Measurements from ENCODE around the gene SHD.
"Not testable (repeated sequence)": the region's sequence is repeated elsewhere in the genome, so short reads cannot be mapped to it uniquely, and the experiment has no call there.

GRCh38 chr19:4286141-4286540 is 7.1 kb downstream of the SHD start:
- TF ChIP-seq CTCF (conservative IDR thresholded peaks at IDR 0.05; ENCODE audit: low read depth, low read length); EZH2 (IDR thresholded peaks at IDR 0.05; ENCODE audit: borderline replicate concordance, low read depth, low read length, poor library complexity, severe bottlenecking): not testable (repeated sequence)
